Measurements from ENCODE around the gene HOXD8. TPM values are rescaled to one million over a fixed set of nuclear protein-coding genes. Genes with fewer than 3 reads are reported as not detected.

The HOXD8 gene
- total and polyA plus RNA-seq, 10 of the 15 experiments (the other 5 are each of a cell fraction or from before 2014, with no cell fraction given): not detected

GRCh38 chr2:176103742-176104315 lies 25.7 kb upstream of the HOXD8 start (continued):
- TF ChIP-seq, protein P1, sequence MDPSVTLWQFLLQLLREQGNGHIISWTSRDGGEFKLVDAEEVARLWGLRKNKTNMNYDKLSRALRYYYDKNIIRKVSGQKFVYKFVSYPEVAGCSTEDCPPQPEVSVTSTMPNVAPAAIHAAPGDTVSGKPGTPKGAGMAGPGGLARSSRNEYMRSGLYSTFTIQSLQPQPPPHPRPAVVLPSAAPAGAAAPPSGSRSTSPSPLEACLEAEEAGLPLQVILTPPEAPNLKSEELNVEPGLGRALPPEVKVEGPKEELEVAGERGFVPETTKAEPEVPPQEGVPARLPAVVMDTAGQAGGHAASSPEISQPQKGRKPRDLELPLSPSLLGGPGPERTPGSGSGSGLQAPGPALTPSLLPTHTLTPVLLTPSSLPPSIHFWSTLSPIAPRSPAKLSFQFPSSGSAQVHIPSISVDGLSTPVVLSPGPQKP (IDR thresholded peaks at IDR 0.05; ENCODE audit: low read depth, low read length): no peak
- TF ChIP-seq IRF4 (IDR thresholded peaks at IDR 0.05; ENCODE audit: low read depth, low read length) (no peak), NRF1 (conservative IDR thresholded peaks at IDR 0.05; ENCODE audit: low read depth, low read length) (no peak), SMAD5 (IDR thresholded peaks at IDR 0.05; ENCODE audit: low read depth) (no peak), ZNF384 (IDR thresholded peaks at IDR 0.05; ENCODE audit: borderline replicate concordance, low read depth, low read length) (no peak), ZNF274 (IDR thresholded peaks at IDR 0.05; ENCODE audit: insufficient read depth, insufficient read length) (no peak), NKRF (conservative IDR thresholded peaks at IDR 0.05) (no peak), JUNB (IDR thresholded peaks at IDR 0.05) (no peak), TBL1XR1 (IDR thresholded peaks at IDR 0.05; ENCODE audit: low read depth, low read length) (no peak), ETV6 (conservative IDR thresholded peaks at IDR 0.05 in 1 of 2, IDR thresholded peaks at IDR 0.05 in 1 of 2; ENCODE audit: borderline replicate concordance in 1 of 2, low read depth in 1 of 2) (no peak), RFX5 (IDR thresholded peaks at IDR 0.05; ENCODE audit: low read depth, low read length) (no peak), STAT1 (conservative IDR thresholded peaks at IDR 0.05) (no peak), RBBP5 (conservative IDR thresholded peaks at IDR 0.05) (no peak)
